ENCODE measurements around the gene ZNF180.

GRCh38 chr19:44544031-44544430 lies 43.7 kb upstream of the ZNF180 start:
- TF ChIP-seq CTCF (conservative IDR thresholded peaks at IDR 0.05; ENCODE audit: low read length) (no peak), EZH2phosphoT487 (IDR thresholded peaks at IDR 0.05; ENCODE audit: borderline replicate concordance, low read depth, low read length) (no peak)

Measured in OCI-LY7 (cell line).